ENCODE results near the gene EID2B.

DNA sequence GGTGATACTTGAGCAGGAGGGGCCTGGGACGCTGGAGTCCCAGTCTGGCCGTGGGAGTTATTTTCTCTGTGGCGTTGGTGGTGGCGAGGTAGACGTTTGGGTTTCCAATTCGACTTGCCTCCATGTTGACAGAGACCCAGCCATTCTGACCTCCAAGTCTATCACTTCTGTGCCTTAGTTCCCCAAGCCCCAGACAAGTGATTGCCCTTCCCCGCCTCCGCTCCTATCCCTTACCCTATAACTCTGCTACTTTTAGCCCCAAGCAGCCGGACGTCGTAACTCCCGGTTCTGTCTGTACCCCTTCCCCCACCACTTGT, 51.5 kb downstream of the EID2B start:
- TF ChIP-seq EP300 (IDR thresholded peaks at IDR 0.05; ENCODE audit: low read depth in 2 of 2, low read length in 2 of 2) (no peak), EP300 (CRISPR knock-in tag; IDR thresholded peaks at IDR 0.05; ENCODE audit: borderline replicate concordance) (no peak), KLF9 (CRISPR knock-in tag; IDR thresholded peaks at IDR 0.05; ENCODE audit: low read depth) (no peak), ZNF274 (CRISPR knock-in tag; IDR thresholded peaks at IDR 0.05) (no peak), IRF9 (CRISPR knock-in tag; IDR thresholded peaks at IDR 0.05; ENCODE audit: borderline replicate concordance) (no peak), GABPA (IDR thresholded peaks at IDR 0.05; ENCODE audit: low read depth, low read length) (no peak), GABPA (CRISPR knock-in tag; IDR thresholded peaks at IDR 0.05; ENCODE audit: low read depth) (no peak), CTCF (CRISPR knock-in tag; IDR thresholded peaks at IDR 0.05) (no peak), FOSL1 (CRISPR knock-in tag; IDR thresholded peaks at IDR 0.05; ENCODE audit: borderline replicate concordance) (no peak)
- TF ChIP-seq, protein P1, sequence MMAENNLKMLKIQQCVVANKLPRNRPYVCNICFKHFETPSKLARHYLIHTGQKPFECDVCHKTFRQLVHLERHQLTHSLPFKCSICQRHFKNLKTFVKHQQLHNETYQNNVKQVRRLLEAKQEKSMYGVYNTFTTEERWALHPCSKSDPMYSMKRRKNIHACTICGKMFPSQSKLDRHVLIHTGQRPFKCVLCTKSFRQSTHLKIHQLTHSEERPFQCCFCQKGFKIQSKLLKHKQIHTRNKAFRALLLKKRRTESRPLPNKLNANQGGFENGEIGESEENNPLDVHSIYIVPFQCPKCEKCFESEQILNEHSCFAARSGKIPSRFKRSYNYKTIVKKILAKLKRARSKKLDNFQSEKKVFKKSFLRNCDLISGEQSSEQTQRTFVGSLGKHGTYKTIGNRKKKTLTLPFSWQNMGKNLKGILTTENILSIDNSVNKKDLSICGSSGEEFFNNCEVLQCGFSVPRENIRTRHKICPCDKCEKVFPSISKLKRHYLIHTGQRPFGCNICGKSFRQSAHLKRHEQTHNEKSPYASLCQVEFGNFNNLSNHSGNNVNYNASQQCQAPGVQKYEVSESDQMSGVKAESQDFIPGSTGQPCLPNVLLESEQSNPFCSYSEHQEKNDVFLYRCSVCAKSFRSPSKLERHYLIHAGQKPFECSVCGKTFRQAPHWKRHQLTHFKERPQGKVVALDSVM (CRISPR knock-in tag; IDR thresholded peaks at IDR 0.05), result no peak

Measured in HepG2 (cell line).